Muscle layer of duodenum (tissue), 2 donors: ENCODE data around the gene RBBP6.
A peak's percentile ranks its signal among the peaks of the same experiment; 100 is the strongest.

Experiments
- H3K27ac ChIP-seq: one replicate; pipeline ENCODE4 v1.7.0; 2013; ENCODE audit warnings: mild to moderate bottlenecking, low read length
- H3K27me3 ChIP-seq: one replicate; pipeline ENCODE4 v1.7.0; 2013; ENCODE audit warnings: low read depth, mild to moderate bottlenecking, control low read depth, low read length
- H3K36me3 ChIP-seq, 2 donors: one replicate each; pipeline ENCODE4 v1.7.0; 2013; ENCODE audit warnings: low read length in 2 of 2, control low read depth in 1 of 2, mild to moderate bottlenecking in 1 of 2; ENCODE audit not compliant: insufficient read depth in 2 of 2, control insufficient read depth in 1 of 2
- H3K4me1 ChIP-seq, 2 donors: one replicate each; pipeline ENCODE4 v1.7.0; 2013; ENCODE audit warnings: low read length in 2 of 2, mild to moderate bottlenecking in 2 of 2, control low read depth in 1 of 2, moderate library complexity in 1 of 2; ENCODE audit not compliant: insufficient read depth in 2 of 2, control insufficient read depth in 1 of 2
- H3K4me3 ChIP-seq, 2 donors: one replicate each; pipeline ENCODE4 v1.7.0; 2013; ENCODE audit warnings: low read length in 2 of 2, low read depth in 1 of 2, mild to moderate bottlenecking in 1 of 2
- H3K9me3 ChIP-seq, 2 donors: one replicate each; pipeline ENCODE4 v1.7.0; 2013; ENCODE audit warnings: low read length in 2 of 2, control low read depth in 1 of 2, mild to moderate bottlenecking in 1 of 2; ENCODE audit not compliant: control insufficient read depth in 1 of 2
- donor health status: healthy.

The RBBP6 gene

DNA sequence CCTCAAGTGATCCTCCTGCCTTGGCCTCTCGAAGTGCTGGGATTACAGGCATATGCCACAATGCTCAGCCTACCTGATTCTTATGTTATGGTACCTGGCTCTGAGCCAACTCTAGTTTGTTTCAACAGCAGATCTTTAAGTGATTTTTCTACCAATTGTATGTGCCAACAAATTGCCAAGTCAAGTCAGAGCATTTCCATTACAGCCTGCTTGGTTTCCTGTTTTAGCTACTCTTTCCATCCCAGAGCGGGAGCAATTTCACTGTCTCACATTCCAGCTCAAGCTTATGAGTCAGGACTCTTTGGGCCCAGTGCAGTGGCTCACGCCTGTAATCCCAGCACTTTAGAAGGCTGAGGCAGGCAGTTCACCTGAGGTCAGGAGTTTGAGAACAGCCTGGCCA, 30.8 kb upstream of the RBBP6 start:
- H3K4me3 ChIP-seq: no peak overlapping the region
- no peaks in the 10 kb centered on the region for H3K9me3 ChIP-seq
- H3K36me3 ChIP-seq: no peaks in the 10 kb centered on the region
- H3K27ac ChIP-seq: no peak overlapping the region
- H3K4me1 ChIP-seq: no peaks in the 10 kb centered on the region
- H3K27me3 ChIP-seq: no peaks in the 10 kb centered on the region

DNA sequence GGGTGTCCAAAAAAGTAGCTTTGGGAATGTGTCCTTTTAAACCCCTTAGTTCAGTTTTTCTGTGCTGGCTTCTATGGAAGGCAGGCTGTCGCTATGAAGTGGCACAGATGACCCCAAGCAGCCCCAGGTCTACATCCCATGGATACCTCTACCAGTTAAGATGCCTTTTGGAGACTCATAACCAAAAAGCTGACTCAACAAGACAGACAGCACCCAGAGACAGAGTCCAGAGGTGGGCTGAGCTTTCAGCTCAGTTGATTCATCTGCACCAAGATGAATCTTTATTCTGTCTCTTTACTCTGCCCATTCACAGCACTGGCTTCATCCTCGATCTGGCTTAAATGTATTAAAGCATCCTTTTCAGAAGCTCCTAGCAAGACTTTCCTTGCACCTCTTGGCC, 29.8 kb upstream of the RBBP6 start:
- Histone ChIP-seq H3K27ac (no peak overlapping the region), H3K4me3 (no peak overlapping the region), H3K4me1 (no peaks in the 10 kb centered on the region), H3K27me3 (no peaks in the 10 kb centered on the region), H3K9me3 (no peaks in the 10 kb centered on the region), H3K36me3 (no peaks in the 10 kb centered on the region)

DNA sequence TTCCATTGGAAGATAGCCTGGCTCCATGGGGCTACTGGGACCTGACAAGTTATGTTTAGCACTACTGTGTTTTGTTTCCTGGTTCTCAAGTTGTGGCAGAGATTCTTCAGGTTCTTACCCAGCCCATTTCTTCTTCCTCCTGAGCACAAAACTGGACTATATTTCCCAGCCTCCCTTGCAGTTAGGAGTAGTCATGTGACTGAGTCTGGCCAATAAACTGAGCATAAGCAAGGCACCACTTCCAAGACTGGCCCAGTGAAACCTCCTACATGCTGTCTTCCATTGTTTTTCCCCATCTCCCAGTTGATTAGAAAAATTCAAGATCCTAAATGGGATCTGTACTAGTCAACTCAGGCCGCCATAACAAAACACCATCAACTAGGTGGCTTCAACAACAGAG, 28.2 kb upstream of the RBBP6 start:
- Histone ChIP-seq H3K27me3 (no peaks in the 10 kb centered on the region), H3K36me3 (no peaks in the 10 kb centered on the region), H3K27ac (no peak overlapping the region), H3K4me1 (no peaks in the 10 kb centered on the region), H3K4me3 (no peak overlapping the region), H3K9me3 (no peaks in the 10 kb centered on the region)

DNA sequence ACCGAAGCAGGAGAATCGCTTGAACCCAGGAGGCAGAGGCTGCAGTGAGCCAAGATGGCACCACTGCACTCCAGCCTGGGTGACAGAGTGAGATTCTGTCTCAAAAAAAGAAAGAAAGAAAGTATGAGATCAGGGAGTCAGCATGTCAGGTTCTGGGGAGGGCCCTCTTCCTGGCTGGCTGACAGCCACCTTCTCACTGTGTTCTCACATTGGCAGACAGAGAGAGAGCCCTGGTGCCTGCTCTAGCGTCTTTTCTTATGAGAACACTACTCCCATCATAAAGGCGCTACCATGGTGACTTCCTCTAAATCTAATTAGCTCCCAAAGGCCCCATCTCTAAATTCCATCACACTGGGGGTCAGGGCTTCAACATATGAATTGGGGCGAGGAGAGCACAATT, 27.6 kb upstream of the RBBP6 start:
- H3K9me3 ChIP-seq: no peaks in the 10 kb centered on the region
- no peaks in the 10 kb centered on the region for H3K27me3 ChIP-seq
- no peaks in the 10 kb centered on the region for H3K36me3 ChIP-seq
- no peak overlapping the region for H3K27ac ChIP-seq
- no peaks in the 10 kb centered on the region for H3K4me1 ChIP-seq
- H3K4me3 ChIP-seq: no peak overlapping the region

DNA sequence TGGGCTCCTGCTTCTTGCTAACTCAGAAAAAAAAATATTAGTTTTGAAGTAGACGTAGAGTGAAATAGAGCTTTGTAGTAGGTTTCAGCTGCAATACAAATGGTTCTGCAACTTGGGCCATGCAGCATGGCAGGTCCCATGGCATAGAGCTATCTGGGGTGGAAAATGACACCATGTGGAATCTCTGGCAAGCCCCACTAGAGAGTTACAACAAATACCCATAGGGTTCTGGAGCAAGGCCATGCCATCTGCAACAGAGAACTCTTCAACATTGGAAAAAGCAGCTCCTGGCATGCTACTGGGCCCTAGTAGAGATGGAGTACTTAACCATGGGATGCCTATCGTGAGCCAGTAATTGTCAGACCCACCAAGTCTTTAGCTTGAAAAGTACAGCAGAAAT, 25.3 kb upstream of the RBBP6 start:
- no peak overlapping the region for H3K4me3 ChIP-seq
- no peaks in the 10 kb centered on the region for H3K36me3 ChIP-seq
- no peak overlapping the region for H3K27ac ChIP-seq
- no peaks in the 10 kb centered on the region for H3K9me3 ChIP-seq
- no peaks in the 10 kb centered on the region for H3K4me1 ChIP-seq
- H3K27me3 ChIP-seq: no peaks in the 10 kb centered on the region

DNA sequence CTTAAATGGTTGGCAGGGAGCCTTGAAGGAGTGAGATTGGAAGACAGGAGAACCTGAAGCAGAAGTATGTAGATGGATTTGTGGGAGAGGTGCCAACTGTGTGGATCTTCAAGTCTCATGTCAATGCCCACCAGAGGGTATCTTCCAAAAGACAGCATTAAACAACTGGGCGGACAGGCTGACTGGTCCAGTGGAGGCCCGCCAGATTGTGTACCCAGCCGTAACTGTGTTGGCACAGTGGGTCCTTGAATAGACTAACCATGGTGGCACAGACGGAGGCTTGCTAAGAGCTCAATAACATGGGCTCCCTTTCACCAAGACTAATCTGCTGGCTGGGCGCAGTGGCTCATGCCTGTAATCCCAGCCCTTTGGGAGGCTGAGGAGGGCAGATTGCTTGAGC, 24.2 kb upstream of the RBBP6 start:
- Histone ChIP-seq H3K4me3 (no peak overlapping the region), H3K9me3 (no peaks in the 10 kb centered on the region), H3K27ac (no peak overlapping the region), H3K4me1 (no peaks in the 10 kb centered on the region), H3K36me3 (no peaks in the 10 kb centered on the region), H3K27me3 (no peaks in the 10 kb centered on the region)

DNA sequence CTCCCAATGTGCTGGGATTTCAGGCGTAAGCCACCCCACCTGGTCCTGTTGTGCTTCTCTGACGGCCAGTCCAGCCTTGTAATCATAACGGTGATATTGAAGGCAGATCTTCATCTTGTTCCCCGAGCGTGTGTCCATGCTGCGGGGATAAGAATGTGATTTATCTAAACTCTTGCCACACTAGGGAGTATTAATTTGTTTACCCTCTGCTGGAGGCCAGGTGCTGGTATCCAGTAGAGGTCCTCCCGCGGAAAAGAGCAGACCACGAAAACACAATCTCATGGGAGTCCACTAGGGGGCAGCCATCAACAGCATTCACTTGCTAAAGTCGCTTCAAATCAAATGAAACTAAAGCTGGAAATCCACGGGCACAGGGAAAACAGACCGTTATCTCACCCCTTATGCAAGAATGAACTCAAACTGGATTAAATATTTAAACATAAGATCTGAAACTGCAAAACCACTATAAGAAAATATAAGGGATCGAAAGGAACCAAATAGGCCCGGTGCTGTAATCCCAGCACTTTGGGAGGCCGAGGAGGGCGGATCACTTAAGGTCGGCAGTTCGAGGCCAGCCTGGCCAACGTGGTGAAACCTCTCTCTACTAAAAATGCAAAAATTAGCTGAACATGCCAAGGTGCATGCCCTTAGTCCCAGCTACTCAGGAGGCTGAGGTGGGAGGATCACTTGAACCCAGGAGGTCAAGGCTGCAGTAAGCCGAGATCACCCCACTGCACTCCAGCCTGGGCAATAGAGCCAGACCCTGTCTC, 22.3 kb upstream of the RBBP6 start:
- Histone ChIP-seq H3K27ac (no peak overlapping the region), H3K36me3 (no peaks in the 10 kb centered on the region), H3K4me1 (no peaks in the 10 kb centered on the region), H3K9me3 (no peaks in the 10 kb centered on the region), H3K4me3 (peak overlapping the region; percentile 7 to 26), H3K27me3 (no peaks in the 10 kb centered on the region)

DNA sequence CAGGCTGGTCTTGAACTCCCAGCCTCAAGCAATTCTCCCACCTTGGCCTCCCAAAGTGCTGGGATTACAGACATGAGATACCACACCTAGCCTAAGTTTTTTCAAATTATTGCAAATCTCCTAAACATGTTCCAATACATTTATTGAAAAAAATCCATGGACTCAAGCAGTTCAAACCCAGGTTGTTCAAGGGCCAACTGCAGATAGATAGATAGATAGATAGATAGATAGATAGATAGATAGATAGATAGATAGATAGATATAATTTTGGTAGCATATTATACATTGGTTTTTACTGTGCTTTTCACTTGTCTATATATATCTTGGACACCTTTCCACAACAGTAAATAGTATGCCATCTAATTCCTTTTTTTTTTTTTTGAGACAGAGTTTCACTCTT, 20.9 kb upstream of the RBBP6 start:
- Histone ChIP-seq H3K27me3 (no peaks in the 10 kb centered on the region), H3K4me3 (no peak overlapping the region), H3K4me1 (peaks cover 0 to 2% of the 10 kb centered on the region in 2 donors), H3K9me3 (no peaks in the 10 kb centered on the region), H3K27ac (no peak overlapping the region), H3K36me3 (no peaks in the 10 kb centered on the region)

DNA sequence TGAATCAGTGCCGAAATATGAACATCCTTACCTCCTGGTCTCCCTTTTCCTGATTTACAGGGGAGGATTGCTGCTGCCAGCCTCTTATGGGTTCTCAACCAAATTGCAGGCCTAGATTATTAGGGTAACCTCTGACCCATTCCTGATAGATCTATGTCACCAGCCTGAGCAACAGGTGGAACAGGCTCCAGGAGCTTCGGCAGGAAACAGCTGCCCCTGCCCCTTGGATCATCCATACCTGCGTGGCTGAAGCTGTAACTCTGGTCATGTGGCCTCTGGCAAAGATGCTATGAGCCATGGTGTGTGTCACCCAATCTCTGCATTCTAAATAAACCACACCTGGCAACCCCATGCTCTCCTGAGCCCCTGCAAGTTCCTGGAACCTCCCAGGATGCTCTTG, 18.4 kb upstream of the RBBP6 start:
- H3K4me3 ChIP-seq: no peak overlapping the region
- peaks cover 0 to 7% of the 10 kb centered on the region in 2 donors for H3K4me1 ChIP-seq
- H3K9me3 ChIP-seq: no peaks in the 10 kb centered on the region
- no peaks in the 10 kb centered on the region for H3K27me3 ChIP-seq
- no peaks in the 10 kb centered on the region for H3K36me3 ChIP-seq
- no peak overlapping the region for H3K27ac ChIP-seq

GRCh38 chr16:24522751-24523150, 16.6 kb upstream of the RBBP6 start:
- Histone ChIP-seq H3K36me3 (no peaks in the 10 kb centered on the region), H3K4me1 (peaks cover 0 to 7% of the 10 kb centered on the region in 2 donors), H3K9me3 (no peaks in the 10 kb centered on the region), H3K27me3 (no peaks in the 10 kb centered on the region), H3K4me3 (no peak overlapping the region), H3K27ac (no peak overlapping the region)

GRCh38 chr16:24523569-24523968, 15.8 kb upstream of the RBBP6 start:
- Histone ChIP-seq H3K9me3 (no peaks in the 10 kb centered on the region), H3K4me3 (no peak overlapping the region), H3K36me3 (no peaks in the 10 kb centered on the region), H3K27me3 (no peaks in the 10 kb centered on the region), H3K27ac (no peak overlapping the region), H3K4me1 (peaks cover 0 to 7% of the 10 kb centered on the region in 2 donors)
